Calu3 (cell line): ENCODE results near the gene CD14. TPM values are rescaled to one million over a fixed set of nuclear protein-coding genes. Genes with fewer than 3 reads are reported as not detected.

Source experiments
- BruUV-seq: library from RNA; stranded (reverse); fragments of 400-500 nt; replicated peaks from 2 replicates; lab custom pipeline; 2021; lab: Mats Ljungman, UMichigan
- CTCF ChIA-PET: fragments of 300-600 bp; sonication (Branson Sonifier 250); formaldehyde crosslinking; loops from one replicate; lab custom pipeline; 2022; ENCODE audit warnings: antibody characterized with exemption; lab: Charles Lee
- DNase-seq: peaks from one replicate; pipeline ENCODE4 v3.0.0; 2022
- H3K27ac Mint-ChIP-seq: one replicate; pipeline ENCODE4 v1.8.0; 2022; ENCODE audit warnings: mixed read lengths; ENCODE audit not compliant: unreplicated experiment
- H3K27me3 Mint-ChIP-seq: one replicate; pipeline ENCODE4 v1.8.0; 2022; ENCODE audit warnings: mixed read lengths; ENCODE audit not compliant: unreplicated experiment
- H3K36me3 Mint-ChIP-seq: one replicate; pipeline ENCODE4 v1.8.0; 2022; ENCODE audit warnings: mild to moderate bottlenecking, moderate library complexity, mixed read lengths; ENCODE audit not compliant: insufficient read depth, unreplicated experiment
- H3K4me1 Mint-ChIP-seq: one replicate; pipeline ENCODE4 v1.8.0; 2022; ENCODE audit warnings: mild to moderate bottlenecking, low read depth, mixed read lengths; ENCODE audit not compliant: unreplicated experiment
- H3K4me3 Mint-ChIP-seq: one replicate; pipeline ENCODE4 v1.8.0; 2022; ENCODE audit warnings: mild to moderate bottlenecking, low read depth, moderate library complexity, mixed read lengths; ENCODE audit not compliant: unreplicated experiment
- H3K9me3 Mint-ChIP-seq: one replicate; pipeline ENCODE4 v1.8.0; 2022; ENCODE audit warnings: low read depth, mixed read lengths; ENCODE audit not compliant: unreplicated experiment
- intact Hi-C: fragments of 100-400 bp; cut with micrococcal nuclease; formaldehyde crosslinking; loops from one replicate; pipeline ENCODE4 v1.10.0; 2022; ENCODE audit not compliant: unreplicated experiment
- total RNA-seq: library from RNA; stranded (reverse); gene quantifications from 2 replicates; pipeline ENCODE4 v1.2.3, GENCODE V29; 2022
- TF ChIP-seq, protein P1 (sequence below): fragments of 200-600 bp; IDR thresholded peaks from one replicate; pipeline ENCODE4 v1.8.0; 2022; ENCODE audit warnings: antibody characterized with exemption; ENCODE audit not compliant: unreplicated experiment

The CD14 gene
- total RNA-seq, 1 experiment from 2014 or later, result 1.1 TPM

DNA sequence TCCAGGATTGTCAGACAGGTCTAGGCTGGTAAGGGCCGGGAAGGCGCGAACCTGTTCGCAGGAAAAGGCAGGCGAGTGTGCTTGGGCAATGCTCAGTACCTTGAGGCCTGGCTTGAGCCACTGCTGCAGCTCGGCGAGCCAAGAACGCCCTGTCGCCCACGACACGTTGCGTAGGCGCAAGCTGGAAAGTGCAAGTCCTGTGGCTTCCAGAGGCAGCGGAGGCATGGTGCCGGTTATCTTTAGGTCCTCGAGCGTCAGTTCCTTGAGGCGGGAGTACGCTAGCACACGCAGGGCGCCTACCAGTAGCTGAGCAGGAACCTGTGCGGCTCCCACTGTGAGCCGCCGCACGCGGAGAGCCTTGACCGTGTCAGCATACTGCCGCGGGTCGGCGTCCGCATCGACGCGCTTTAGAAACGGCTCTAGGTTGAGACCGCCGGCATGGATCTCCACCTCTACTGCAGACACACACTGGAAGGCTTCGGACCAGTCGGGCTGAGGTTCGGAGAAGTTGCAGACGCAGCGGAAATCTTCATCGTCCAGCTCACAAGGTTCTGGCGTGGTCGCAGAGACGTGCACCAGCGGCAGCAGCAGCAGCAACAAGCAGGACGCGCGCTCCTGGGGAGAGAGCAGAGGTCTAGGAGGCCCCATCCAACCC is 482 bp downstream of the CD14 start:
- CTCF ChIA-PET, result interaction anchor here (1.0 to 2.0 kb wide), 5 partner anchors 15 to 85 kb away, joined by 3 to 8 read pairs (median 7); partner anchors contain the start of genes EIF4EBP3, IK, NDUFA2 and SRA1
- H3K27me3 Mint-ChIP-seq, result peaks cover 14% of the 10 kb centered on the region
- H3K4me3 Mint-ChIP-seq, result peak overlapping the region; percentile 81
- TF ChIP-seq, protein P1, sequence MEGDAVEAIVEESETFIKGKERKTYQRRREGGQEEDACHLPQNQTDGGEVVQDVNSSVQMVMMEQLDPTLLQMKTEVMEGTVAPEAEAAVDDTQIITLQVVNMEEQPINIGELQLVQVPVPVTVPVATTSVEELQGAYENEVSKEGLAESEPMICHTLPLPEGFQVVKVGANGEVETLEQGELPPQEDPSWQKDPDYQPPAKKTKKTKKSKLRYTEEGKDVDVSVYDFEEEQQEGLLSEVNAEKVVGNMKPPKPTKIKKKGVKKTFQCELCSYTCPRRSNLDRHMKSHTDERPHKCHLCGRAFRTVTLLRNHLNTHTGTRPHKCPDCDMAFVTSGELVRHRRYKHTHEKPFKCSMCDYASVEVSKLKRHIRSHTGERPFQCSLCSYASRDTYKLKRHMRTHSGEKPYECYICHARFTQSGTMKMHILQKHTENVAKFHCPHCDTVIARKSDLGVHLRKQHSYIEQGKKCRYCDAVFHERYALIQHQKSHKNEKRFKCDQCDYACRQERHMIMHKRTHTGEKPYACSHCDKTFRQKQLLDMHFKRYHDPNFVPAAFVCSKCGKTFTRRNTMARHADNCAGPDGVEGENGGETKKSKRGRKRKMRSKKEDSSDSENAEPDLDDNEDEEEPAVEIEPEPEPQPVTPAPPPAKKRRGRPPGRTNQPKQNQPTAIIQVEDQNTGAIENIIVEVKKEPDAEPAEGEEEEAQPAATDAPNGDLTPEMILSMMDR, result no peak
- peaks cover 18% of the 10 kb centered on the region for H3K36me3 Mint-ChIP-seq
- BruUV-seq, result no TSS peak
- peaks cover 24% of the 10 kb centered on the region for H3K4me1 Mint-ChIP-seq
- H3K9me3 Mint-ChIP-seq, result peaks cover 5% of the 10 kb centered on the region
- intact Hi-C loops, result loop anchor here (2.0 to 10.0 kb wide), 2 partner anchors 228 to 260 kb away; partner anchors contain the start of gene ANKHD1
- H3K27ac Mint-ChIP-seq, result peak overlapping the region; percentile 39
- peak; percentile 58 for DNase-seq

DNA sequence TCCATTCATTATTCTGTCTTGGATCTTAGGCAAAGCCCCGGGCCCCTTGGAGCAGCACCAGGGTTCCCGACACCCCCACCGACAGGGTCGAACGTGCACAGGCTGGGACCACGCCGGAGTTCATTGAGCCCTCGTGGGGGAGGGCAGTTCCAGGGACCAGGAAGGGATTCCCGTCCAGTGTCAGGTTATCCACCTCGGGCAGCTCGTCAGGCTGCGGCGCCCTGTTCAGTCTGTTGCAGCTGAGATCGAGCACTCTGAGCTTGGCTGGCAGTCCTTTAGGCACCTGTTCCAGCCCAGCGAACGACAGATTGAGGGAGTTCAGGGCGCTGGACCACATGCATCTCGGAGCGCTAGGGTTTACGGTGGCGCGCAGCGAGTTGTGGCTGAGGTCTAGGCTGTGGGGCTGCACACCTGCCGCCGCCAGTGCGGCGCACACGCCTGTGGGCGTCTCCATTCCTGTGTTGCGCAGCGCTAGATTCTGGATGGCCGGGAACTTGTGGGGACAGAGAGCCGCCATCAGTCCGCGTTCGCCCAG is 1.1 kb downstream of the CD14 start:
- intact Hi-C loops, result loop anchor here (2.0 to 10.0 kb wide), 2 partner anchors 227 to 259 kb away; partner anchors contain the start of gene ANKHD1
- peak; percentile 51 for DNase-seq
- H3K4me1 Mint-ChIP-seq, result peaks cover 24% of the 10 kb centered on the region
- BruUV-seq, result no TSS peak
- H3K27me3 Mint-ChIP-seq, result peaks cover 14% of the 10 kb centered on the region
- H3K4me3 Mint-ChIP-seq, result peak overlapping the region; percentile 81
- CTCF ChIA-PET, result interaction anchor here (1.2 to 2.0 kb wide), 3 partner anchors 15 to 84 kb away, joined by 7 to 8 read pairs (median 7); partner anchors contain the start of genes EIF4EBP3, IK and NDUFA2
- peaks cover 18% of the 10 kb centered on the region for H3K36me3 Mint-ChIP-seq
- H3K27ac Mint-ChIP-seq, result no peak overlapping the region
- TF ChIP-seq, protein P1, result no peak
- H3K9me3 Mint-ChIP-seq, result peaks cover 7% of the 10 kb centered on the region

DNA sequence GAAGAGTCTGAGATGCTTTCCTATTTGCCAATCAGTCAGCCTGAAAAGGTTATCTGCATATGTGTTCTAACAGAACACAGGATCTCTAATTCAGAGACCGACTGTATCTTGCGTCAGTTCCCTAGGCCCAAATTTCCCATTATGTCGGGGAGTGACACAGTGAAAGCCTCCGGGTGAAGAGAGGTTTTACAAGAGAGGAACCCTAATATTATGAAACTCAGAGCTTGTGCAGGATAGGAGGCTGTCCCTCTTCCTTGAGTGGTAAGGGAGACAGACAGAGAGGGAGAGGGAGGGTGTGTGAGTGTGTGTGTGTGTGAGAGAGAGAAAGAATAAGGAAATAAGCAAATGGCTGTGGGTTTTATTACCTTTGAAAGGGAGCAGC is 1.9 kb downstream of the CD14 start:
- BruUV-seq, result no TSS peak
- peaks cover 24% of the 10 kb centered on the region for H3K4me1 Mint-ChIP-seq

DNA sequence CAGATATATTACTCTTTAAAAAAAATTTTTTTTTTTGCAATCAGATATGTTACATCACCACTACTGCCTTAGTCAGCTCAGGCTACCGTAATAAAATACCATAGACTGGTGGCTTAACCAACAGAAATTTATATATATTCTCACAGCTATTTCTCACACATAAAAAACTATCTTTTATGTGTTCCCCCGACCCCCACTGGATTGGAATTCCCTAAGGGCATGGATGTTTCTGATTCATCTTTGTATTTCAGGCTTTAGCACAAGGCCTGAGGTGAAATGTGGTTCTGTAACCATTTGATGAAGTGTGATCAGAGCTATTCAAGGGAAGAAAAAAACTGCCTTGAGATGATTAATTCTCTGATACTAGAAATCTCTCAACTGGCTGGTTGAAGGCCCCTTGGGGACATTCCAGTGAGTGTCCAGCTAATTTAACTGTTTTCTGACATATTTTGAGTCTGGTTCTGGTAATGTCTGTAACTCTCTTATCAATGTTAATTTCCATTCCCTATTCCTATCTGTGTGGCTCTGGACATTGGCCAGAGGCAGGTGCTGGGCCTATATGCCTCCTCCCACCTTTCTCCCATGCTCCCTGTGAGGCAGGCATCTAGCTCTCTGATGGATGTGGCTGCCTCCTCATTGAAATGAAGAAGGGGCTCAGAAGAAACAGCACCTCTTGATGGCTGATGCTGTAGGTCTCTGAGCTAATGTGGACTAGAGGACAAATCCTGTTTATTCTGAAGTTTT is 2.5 kb downstream of the CD14 start:
- Mint-ChIP-seq H3K9me3 (peaks cover 10% of the 10 kb centered on the region), H3K4me1 (peaks cover 24% of the 10 kb centered on the region), H3K27me3 (peaks cover 22% of the 10 kb centered on the region), H3K4me3 (peak overlapping the region; percentile 81), H3K36me3 (peaks cover 18% of the 10 kb centered on the region), H3K27ac (no peak overlapping the region)
- CTCF ChIA-PET, result no interaction called here
- DNase-seq, result no peak
- TF ChIP-seq, protein P1, result no peak
- no TSS peak for BruUV-seq
- intact Hi-C loops, result loop anchor here (10.0 kb wide), 1 partner anchor 226 kb away; the partner anchor contains the start of gene ANKHD1

More for the DNA sequence above, 1.9 kb downstream of the CD14 start:
- TF ChIP-seq, protein P1, result no peak
- intact Hi-C loops, result loop anchor here (10.0 kb wide), 1 partner anchor 226 kb away; the partner anchor contains the start of gene ANKHD1
- Mint-ChIP-seq H3K36me3 (peaks cover 18% of the 10 kb centered on the region), H3K27me3 (peaks cover 19% of the 10 kb centered on the region), H3K9me3 (peaks cover 8% of the 10 kb centered on the region), H3K27ac (no peak overlapping the region), H3K4me3 (peak overlapping the region; percentile 81)
- CTCF ChIA-PET, result no interaction called here
- DNase-seq, result no peak
